ENCODE results near the gene PLBD1.

The PLBD1 gene

GRCh38 chr12:14567351-14568162 lies at the start of gene PLBD1:
TSS of gene PLBD1 (minus strand) at chr12:14567883. CDS start at chr12:14567696, 187 bp downstream.
- in situ Hi-C loops (cut with MboI; ENCODE audit: low sequenced_read_pairs), result no loop called here

DNA sequence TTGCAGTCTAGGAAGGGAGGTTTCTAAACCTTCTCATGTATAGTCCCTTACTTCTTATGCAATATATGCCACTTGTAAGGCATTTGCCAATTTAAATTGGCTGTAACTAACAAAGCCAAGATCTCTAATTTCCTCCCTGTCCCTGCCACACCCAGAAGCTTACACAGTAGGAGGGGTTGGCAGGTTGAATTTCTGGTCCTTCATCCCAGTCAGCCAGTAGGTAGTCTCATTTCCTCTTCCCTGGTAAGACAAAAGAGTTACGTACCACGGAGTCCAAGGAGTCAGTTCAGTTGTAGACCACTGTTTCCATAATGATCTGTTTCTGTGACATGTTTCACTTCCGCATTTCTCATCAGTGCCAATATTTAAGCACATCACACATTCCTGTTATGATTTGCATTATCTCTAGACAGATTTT lies 47.0 kb upstream of the PLBD1 start:
- in situ Hi-C loops (cut with MboI; ENCODE audit: low sequenced_read_pairs), result no loop called here

DNA sequence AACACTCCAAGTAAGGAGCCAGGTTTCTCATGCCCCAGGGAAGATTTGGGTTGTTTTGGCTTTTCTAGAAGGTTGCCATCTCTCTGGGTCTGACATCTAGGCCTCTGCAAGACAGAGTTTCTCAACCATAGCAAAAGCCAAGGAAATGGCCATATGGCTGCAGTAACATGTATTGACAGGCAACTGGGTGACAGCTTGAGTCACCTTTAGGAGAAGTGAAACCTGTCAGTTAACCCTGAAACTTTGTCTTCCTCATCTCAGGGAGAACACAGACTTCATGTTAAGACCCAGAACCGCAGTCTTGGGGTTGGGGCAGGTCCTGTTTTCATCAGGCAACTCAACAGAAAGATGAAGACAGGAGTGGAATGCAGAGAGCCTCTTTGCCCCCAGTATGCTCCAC lies 46.0 kb upstream of the PLBD1 start:
- in situ Hi-C loops (cut with MboI; ENCODE audit: low sequenced_read_pairs), result no loop called here

- in situ Hi-C loops (cut with MboI; ENCODE audit: low sequenced_read_pairs), result no loop called here
These were observed 45.3 kb upstream of the PLBD1 start for GRCh38 chr12:14612898-14613445.

DNA sequence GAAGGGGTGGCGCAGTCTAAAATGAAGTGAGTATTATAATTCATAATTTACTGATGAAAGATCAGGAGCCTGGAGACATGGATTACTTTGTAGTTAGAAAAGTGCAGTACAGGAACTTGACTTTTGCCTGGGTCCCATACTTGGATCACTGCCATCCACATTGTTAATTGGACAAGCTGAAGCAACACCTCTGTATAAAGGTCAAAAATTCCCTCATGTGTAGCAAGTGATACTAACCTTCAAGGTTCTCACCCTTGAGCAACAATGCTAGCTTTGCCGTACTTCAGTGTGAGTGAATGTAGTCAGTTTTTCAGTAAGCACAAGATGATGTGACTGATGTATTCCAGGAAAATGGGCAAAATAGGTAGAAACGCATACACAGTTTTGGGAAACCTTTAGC lies 44.6 kb upstream of the PLBD1 start:
- in situ Hi-C loops (cut with MboI; ENCODE audit: low sequenced_read_pairs), result no loop called here

- in situ Hi-C loops (cut with MboI; ENCODE audit: low sequenced_read_pairs), result no loop called here
These were observed 44.0 kb upstream of the PLBD1 start for GRCh38 chr12:14611640-14612203.

- in situ Hi-C loops (cut with MboI; ENCODE audit: low sequenced_read_pairs), result no loop called here
These were observed 39.9 kb upstream of the PLBD1 start for GRCh38 chr12:14607568-14607967.

DNA sequence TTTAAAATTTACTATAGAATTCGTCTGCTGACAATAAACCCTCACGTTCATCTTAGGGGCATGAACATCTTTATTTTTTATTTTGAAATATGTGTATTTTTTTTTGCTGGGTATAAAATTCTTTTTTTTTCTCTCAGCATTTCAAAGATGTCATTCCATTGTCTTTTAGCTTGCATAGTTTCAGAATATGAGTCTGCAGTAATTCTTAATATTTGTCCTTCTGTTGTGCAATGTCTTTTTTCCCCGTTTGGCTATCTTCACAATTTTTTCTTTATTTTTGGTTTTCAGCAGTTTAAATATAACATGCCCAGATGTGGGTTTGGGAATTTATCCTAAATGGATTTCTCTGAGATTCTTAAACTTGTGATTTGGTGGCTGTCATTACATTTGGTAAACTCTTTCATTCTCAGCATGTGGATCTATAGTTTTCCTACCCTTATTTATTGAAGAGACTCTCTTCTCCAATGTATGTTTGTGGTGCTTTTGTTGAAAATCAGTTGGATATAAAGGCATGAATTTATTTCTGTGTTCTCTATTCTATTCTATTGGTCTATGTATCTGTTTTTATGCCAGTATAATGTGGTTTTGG lies 37.8 kb upstream of the PLBD1 start:
- in situ Hi-C loops (cut with MboI; ENCODE audit: low sequenced_read_pairs), result no loop called here

DNA sequence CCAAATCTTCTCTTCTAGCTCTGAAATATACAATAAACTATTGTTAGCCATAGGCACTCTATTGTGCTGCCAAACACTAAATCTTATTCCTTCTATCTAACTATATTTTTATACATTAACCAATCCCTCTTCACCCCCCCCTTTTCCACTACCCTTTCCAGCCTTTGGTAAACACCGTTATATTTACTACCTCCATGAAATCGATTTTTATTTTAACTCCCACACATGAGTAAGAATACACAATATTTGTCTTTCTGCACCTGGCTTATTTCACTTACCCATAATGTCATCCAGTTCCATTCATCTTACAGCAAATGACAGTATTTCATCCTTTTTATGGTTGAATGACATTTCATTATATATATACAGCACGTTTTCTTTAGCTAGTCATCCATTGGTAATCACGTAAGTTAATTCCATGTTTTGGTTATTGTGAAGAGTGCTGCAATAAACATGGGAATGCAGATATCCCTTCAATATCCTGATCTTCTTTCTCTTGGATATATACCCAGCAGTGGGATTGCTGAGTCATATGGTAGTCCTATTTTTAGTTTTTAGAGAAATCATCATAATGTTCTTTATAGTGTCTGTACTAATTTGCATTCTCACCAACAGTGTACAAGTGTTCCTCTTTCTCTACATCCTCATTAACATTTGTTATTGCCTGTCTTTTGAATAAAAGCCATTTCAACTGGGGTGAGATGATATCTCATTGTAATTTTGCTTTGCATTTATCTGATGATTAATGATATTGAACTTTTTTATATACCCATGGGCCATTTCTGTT lies 34.2 kb upstream of the PLBD1 start:
- in situ Hi-C loops (cut with MboI; ENCODE audit: low sequenced_read_pairs), result no loop called here

GRCh38 chr12:14597480-14597879 lies 29.8 kb upstream of the PLBD1 start:
- in situ Hi-C loops (cut with MboI; ENCODE audit: low sequenced_read_pairs), result no loop called here

- in situ Hi-C loops (cut with MboI; ENCODE audit: low sequenced_read_pairs), result no loop called here
These were observed 24.0 kb upstream of the PLBD1 start for GRCh38 chr12:14591719-14592118.

- in situ Hi-C loops (cut with MboI; ENCODE audit: low sequenced_read_pairs), result no loop called here
These were observed 21.7 kb upstream of the PLBD1 start for GRCh38 chr12:14589169-14590004.

DNA sequence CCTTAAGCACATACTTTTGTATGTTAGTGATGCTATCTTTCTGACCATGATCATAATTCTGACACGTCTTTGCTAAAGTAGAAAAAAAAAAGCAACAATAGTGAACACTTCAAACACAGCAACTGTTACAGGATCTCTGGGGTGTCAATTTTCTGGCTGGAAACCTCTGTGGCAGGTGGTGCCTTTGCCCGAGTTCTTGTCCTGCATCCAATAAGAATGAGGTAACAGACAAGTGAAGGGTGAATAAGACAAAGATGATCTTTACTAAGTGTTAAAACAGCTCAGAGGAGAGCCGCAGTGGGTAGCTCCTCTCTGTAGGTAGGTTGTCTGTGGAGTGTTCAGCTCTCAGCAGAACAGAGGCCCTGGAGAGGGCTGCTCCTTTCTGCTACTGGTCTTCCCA lies 20.9 kb upstream of the PLBD1 start:
- in situ Hi-C loops (cut with MboI; ENCODE audit: low sequenced_read_pairs), result no loop called here

DNA sequence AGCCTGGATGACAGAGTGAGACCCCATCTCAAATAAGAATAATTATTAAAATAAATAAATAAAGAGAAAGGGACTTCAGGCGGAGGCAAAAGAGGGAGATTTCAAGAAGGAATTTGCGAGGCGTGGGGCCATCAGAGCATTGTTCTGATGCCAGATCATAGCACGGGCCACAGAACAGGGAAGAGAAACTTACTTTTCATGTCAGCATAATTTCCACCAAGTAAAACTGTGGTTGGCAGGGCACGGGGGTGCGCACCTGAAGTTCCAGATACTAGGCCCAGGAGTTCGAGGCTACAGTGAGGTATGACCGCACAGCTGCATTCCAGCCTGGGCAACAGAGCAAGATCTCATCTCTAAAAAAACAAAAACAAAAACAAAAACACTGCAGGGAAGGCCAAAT lies 11.0 kb upstream of the PLBD1 start:
- in situ Hi-C loops (cut with MboI; ENCODE audit: low sequenced_read_pairs), result no loop called here

DNA sequence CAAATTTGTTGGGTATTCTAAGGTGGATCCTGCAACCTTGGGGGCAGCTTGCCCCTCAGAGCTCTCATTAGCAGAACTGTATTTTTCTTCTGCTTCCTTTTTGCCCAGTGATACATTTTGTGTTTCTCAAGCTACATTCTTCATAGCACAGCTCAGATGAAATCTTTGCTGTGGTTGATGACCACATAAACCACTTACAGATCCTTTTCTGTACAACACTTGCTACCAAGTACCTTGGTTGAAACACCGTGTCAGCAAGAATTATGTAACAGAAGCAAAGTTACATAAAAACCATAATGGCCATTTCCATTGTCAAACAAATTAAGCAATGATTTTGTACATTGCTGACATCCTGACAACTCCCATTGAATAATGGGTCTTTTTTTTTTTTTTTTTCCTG lies 9.7 kb upstream of the PLBD1 start:
- in situ Hi-C loops (cut with MboI; ENCODE audit: low sequenced_read_pairs), result no loop called here

DNA sequence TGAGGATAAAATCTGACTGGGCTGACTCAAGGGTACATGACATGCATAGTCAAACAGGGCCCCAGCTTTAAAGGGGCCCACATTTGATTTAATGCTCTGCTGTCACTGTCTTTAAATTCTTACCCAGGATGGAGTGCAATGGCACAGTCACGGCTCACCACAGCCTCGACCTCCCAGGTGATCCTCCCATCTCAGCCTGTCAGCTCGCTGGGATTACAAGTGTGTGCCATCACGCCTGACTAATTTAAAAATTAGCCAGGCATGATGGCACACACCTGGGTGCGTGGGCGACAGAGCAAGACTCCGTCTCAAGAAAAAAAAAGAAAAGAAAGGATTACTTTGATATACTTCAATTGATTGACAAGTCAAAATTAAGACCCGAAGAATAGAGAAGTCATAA lies 9.2 kb upstream of the PLBD1 start:
- in situ Hi-C loops (cut with MboI; ENCODE audit: low sequenced_read_pairs), result no loop called here

DNA sequence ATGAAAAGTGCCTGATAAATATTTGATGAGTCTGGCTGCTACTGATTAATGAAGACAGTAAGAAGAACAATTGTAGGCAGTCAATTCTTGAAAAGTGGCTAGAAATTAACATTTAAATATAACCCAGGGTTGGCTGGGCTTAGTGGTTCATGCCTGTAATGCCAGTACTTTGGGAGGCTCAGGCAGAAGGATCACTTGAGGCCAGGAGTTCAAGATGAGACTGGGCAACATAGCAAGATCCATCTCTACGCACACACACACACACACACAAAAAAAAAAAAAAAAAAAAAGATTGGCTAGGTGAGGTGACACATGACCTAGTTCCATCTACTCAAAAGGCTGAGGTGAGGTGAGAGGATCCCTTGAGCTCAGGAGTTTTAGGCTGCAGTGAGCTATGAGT lies 7.9 kb upstream of the PLBD1 start:
- in situ Hi-C loops (cut with MboI; ENCODE audit: low sequenced_read_pairs), result no loop called here

DNA sequence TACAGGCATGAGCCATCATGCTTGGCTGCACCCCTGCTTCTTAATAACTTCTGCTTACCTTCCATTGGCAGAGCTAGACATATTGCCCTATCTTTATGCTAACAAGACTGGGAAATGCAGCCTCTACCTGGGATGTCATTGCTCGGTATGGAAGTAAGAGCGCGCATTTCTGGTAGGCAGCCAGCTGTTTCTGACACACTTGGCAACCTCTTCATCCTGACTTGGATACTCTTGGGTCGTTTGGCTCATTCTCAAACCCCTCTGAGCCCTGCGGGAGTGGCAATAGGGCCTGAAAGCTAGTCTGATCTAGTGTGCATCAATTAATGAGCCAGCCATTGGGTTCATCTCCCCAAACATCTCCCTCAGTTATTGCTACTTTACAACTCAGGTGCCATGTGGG lies 5.4 kb upstream of the PLBD1 start:
- in situ Hi-C loops (cut with MboI; ENCODE audit: low sequenced_read_pairs), result no loop called here

DNA sequence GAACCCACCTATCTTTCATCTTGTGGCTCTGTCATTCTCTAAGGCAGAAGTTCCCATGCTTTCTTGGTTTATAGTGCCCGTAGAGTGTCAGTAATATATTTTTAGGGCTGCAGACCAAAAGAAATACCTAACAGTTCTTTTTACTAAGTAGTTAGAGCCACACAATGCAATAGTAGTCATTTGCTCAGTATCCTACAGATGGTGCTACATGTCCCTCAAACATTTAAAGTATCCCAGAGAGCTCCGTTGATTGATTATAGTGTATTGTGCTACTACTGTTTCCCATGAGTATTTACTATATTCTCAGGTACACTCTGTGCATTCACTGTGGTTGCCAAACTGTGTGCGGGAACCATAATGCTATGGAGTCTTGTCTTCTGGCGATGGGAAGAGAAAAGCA lies 4.7 kb upstream of the PLBD1 start:
- in situ Hi-C loops (cut with MboI; ENCODE audit: low sequenced_read_pairs), result no loop called here

DNA sequence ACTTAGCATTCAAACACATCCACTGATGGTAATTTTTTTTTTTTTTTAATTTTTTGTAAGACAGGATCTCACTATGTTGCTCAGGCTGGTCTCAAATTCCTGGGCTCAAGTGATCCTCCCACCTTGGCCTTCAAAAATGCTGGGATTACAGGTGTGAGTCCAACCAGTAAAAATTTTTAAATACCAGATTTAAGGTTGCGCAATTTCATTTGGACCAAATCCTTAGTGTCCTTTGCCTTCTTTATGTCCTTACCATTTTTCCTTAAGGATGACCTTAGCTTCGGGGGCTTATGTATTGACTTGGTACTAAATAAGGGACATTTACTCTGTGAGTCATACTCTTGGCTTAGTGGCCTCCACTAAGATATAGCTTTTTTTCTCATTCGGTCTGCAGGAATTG lies 4.1 kb upstream of the PLBD1 start:
- in situ Hi-C loops (cut with MboI; ENCODE audit: low sequenced_read_pairs), result no loop called here
